GM18507 (cell line): ENCODE data around the gene SCAF4.
"Not testable (repeated sequence)": the region's sequence is repeated elsewhere in the genome, so short reads cannot be mapped to it uniquely, and the experiment has no call there.

Experiments used
- DNase-seq: peaks from one replicate; pipeline ENCODE4 v3.0.0; 2011; ENCODE audit warnings: low read depth; ENCODE audit not compliant: insufficient read length; ENCODE audit errors: extremely low spot score
- FAIRE-seq: peaks from 2 replicates; lab custom pipeline; 2011; peaks lifted over from hg19 to GRCh38; lab: Jason Lieb, UNC

Gene SCAF4

GRCh38 chr21:31658053-31658452, 73.9 kb downstream of the SCAF4 start:
- no peak for DNase-seq
- no peak for FAIRE-seq

DNA sequence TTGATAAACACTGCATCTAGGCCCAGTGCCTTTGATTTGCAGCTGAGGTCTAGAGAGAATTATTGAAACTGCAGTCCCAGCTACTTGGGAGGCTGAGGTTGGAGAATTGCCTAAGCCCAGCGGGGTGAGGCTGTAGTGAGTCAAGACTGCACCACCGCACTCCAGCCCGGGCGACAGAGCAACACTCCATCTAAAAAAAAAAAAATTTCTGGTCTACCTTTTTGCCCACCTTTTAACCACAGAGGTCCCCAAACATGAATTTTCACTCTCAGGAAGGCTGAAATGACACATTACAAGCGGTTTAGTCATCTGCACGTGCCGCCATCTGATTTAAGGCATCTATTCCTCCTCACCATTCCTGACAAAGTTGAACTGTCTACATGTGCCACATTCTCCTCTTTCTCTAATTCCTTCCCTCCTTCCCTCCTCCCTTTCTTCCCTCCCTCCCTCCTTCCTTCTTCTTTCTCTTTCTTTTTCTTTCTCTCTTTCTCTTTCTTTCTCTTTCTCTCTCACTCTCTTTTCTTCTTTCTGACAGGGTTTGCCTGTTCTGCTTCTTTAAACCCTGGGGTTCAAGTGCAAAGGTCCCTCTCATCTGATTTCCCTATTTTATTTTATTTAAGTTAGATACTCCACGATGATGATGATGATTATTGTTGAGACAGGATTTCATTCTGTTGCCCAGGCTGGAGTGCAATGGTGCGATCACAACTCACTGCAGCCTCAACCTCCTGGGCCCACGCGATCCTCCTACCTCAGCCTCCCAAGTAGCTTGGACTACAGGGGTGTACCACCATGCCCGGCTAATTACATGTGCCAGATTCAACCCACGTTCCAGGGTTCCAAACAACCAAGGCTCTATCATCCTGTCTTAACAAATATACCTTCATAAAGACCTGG, 75.5 kb downstream of the SCAF4 start:
- FAIRE-seq (no peak), DNase-seq (no peak)

DNA sequence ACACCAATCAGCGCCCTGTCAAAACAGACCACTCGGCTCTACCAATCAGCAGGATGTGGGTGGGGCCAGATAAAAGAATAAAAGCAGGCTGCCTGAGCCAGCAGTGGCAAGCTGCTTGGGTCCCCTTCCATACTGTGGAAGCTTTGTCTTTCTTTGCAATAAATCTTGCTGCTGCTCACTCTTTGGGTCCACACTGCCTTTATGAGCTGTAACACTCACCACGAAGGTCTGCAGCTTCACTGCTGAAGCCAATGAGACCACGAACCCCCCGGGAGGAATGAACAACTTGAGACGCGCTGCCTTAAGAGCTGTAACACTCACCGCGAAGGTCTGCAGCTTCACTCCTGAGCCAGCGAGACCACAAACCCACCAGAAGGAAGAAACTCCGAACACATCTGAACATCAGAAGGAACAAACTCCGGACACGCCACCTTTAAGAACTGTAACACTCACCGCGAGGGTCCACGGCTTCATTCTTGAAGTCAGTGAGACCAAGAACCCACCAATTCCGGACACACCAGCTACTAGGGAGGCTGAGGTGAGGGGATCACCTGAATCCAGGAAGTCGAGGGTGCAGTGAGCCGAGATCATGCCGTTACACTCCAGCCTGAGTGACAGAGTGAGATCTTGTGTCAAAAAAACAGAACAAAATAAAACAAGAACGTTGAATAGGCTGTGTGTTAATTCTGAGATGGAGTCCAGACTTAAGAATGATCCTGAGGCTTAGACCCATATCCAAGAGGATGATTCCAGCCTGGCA, 76.9 kb downstream of the SCAF4 start:
- DNase-seq, FAIRE-seq: not testable (repeated sequence)

GRCh38 chr21:31654340-31654739, 77.6 kb downstream of the SCAF4 start:
- FAIRE-seq = no peak
- no peak for DNase-seq

- DNase-seq, FAIRE-seq: not testable (repeated sequence)
Observed at GRCh38 chr21:31651491-31651890, 80.4 kb downstream of the SCAF4 start.

DNA sequence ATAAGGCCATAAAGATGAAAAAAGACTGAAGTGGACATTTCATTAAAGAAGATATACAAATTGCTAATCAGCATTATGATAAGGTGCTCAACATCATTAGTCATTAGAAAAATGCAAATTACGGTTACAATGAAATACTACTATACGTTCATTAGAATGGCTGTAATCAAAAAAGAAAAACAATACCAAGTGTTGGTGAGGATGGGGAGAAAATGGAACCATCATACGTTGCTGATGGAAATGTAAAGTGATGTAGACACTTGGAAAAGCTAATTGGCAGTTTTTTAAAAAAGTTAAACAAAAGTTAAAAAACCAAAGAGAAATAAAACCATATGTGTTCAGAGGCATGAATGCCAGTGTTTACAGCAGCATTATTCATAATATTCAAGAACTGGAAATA, 81.0 kb downstream of the SCAF4 start:
- DNase-seq (no peak), FAIRE-seq (no peak)

GRCh38 chr21:31647650-31648049, 84.3 kb downstream of the SCAF4 start:
- DNase-seq (no peak), FAIRE-seq (peak; percentile 26)

- FAIRE-seq (no peak), DNase-seq (no peak)
Observed at GRCh38 chr21:31644643-31645042, 87.3 kb downstream of the SCAF4 start.

- no peak for DNase-seq
- FAIRE-seq = no peak
Observed at GRCh38 chr21:31641416-31641922, 90.4 kb downstream of the SCAF4 start.

GRCh38 chr21:31636874-31637273, 95.0 kb downstream of the SCAF4 start:
- DNase-seq (no peak), FAIRE-seq (no peak)

- DNase-seq (no peak), FAIRE-seq (no peak)
Observed at GRCh38 chr21:31634993-31635392, 96.9 kb downstream of the SCAF4 start.

DNA sequence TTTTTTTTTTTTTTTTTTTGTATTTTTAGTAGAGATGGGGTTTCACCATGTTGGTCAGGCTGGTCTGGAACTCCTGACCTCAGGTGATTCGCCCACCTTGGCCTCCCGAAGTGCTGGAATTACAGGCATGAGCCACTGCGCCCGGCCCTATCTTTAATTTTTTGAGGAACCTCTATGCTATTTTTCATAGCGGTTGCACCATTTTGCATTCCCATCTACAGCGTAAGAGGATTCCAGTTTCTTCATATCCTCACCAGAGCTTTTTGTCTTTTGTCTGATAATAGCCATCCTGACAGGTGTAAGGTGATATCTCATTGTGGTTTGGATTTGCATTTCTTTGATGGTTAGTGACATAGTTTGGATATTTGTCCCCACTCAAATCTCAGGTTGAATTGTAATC, 100.0 kb downstream of the SCAF4 start:
- FAIRE-seq, DNase-seq: not testable (repeated sequence)

- no peak for FAIRE-seq
Observed at GRCh38 chr21:31629972-31630711, 101.8 kb downstream of the SCAF4 start.

GRCh38 chr21:31624961-31625491, 106.9 kb downstream of the SCAF4 start:
- FAIRE-seq (no peak), DNase-seq (no peak)

More at GRCh38 chr21:31629972-31630711, 101.8 kb downstream of the SCAF4 start:
- DNase-seq = no peak

DNA sequence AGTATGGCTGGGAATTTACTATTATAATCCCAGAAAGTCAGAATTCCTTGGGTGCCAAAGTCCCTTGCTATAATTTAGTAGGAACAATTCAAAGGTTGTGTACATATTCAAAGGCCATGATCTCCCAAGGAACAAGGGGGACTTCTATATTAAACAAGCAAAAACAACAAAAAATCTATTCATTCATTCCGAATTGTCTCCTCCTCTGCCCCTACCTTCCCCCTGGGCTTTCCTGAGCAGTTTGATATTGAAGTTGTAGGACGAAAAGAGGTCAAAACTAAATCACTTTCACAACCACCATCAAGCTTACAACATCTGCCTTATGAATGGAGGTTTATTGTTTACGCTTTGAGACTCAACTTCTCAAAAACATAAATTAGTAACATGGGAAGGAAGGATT, 107.7 kb downstream of the SCAF4 start:
- FAIRE-seq = no peak
- no peak for DNase-seq

GRCh38 chr21:31623664-31624063, 108.3 kb downstream of the SCAF4 start:
- FAIRE-seq = no peak

GRCh38 chr21:31622397-31622796, 109.5 kb downstream of the SCAF4 start:
- DNase-seq = no peak
- FAIRE-seq = no peak

More at GRCh38 chr21:31623664-31624063, 108.3 kb downstream of the SCAF4 start:
- no peak for DNase-seq
